Cardiac muscle cell (in vitro differentiated cells and primary cell): ENCODE results near the gene SPTLC3. TPM values are rescaled to one million over a fixed set of nuclear protein-coding genes. Genes with fewer than 3 reads are reported as not detected.

Source experiments
- DNase-seq, 2 donors: peaks; one replicate each; pipeline versions ENCODE4 v3.0.0 to v3.0.0-alpha.2; 2010 to 2017; ENCODE audit warnings: low read depth in 1 of 2, low spot score in 1 of 2
- H3K27ac ChIP-seq: fragments of 200-600 bp; sonication (generic); 2 replicates; pipeline ENCODE4 v1.5.1; 2016
- H3K27me3 ChIP-seq: fragments of 200-600 bp; sonication (generic); 2 replicates; pipeline ENCODE4 v1.6.0; 2016; ENCODE audit warnings: control low read depth
- H3K36me3 ChIP-seq: fragments of 200-600 bp; sonication (generic); 2 replicates; pipeline ENCODE4 v1.5.1; 2016; ENCODE audit warnings: control low read depth
- H3K4me1 ChIP-seq: fragments of 200-600 bp; sonication (generic); 2 replicates; pipeline ENCODE4 v1.8.1; 2017; ENCODE audit warnings: low read depth, mild to moderate bottlenecking, mixed run types
- H3K4me3 ChIP-seq: fragments of 200-600 bp; sonication (generic); 2 replicates; pipeline ENCODE4 v1.5.1; 2016; ENCODE audit warnings: mild to moderate bottlenecking
- H3K9me3 ChIP-seq: fragments of 200-600 bp; sonication (generic); 2 replicates; pipeline ENCODE4 v1.5.1; 2017; ENCODE audit warnings: low read depth, mild to moderate bottlenecking, control low read depth
- polyA plus RNA-seq: library from polyadenylated mRNA; unstranded; fragments of >200 nt; fragmentation: Nextera tagmentation; extraction: Ambion mirVana; gene quantifications from 2 replicates; pipeline ENCODE4 v1.2.1, GENCODE V29; 2016
- total RNA-seq: library from RNA; depleted of rRNA; stranded (reverse); fragments of >200 nt; gene quantifications from 2 replicates; pipeline ENCODE4 v1.2.3, GENCODE V29; 2016
- TF ChIP-seq, protein P1 (sequence below): IDR thresholded peaks from 2 replicates; pipeline ENCODE4 v1.5.1; 2012; ENCODE audit warnings: low read depth, mild to moderate bottlenecking, low read length

SPTLC3 gene
- total and polyA plus RNA-seq, 2 experiments from 2014 or later: 2.2 to 6.2 TPM

DNA sequence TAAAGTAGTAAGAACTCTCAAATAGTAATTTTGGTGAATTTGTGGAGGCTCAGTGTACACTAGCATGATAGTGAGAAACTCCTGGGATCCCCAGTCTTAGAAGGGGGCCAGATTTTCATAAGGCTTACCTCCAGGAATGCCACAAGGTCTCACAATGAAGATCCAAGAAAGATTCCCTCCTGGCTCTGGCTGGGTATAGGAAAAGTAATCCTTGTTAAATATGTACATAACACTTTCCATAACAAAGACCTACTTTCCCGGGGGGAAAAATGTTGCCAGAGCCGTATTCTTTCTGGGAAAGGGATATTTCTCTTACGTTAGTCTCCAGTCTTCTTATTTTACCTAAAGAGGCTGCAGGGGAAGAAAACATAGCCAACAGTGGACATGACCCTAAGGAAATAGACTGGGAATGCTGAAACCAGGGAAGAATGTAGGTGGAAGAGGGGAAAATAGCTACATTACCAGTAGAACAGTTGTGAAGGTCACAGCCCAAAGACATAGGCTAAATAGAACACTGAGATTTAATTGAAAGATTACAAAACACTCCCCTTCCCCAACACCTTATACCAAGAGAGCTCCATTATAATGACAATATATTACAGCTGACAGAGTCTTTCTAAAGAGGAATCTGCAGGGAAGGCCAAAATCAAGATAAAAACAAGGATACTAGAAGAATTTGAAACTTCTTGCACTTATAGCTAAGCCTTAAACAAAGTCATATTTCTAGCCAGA is 177.4 kb downstream of the SPTLC3 start:
- TF ChIP-seq, protein P1, sequence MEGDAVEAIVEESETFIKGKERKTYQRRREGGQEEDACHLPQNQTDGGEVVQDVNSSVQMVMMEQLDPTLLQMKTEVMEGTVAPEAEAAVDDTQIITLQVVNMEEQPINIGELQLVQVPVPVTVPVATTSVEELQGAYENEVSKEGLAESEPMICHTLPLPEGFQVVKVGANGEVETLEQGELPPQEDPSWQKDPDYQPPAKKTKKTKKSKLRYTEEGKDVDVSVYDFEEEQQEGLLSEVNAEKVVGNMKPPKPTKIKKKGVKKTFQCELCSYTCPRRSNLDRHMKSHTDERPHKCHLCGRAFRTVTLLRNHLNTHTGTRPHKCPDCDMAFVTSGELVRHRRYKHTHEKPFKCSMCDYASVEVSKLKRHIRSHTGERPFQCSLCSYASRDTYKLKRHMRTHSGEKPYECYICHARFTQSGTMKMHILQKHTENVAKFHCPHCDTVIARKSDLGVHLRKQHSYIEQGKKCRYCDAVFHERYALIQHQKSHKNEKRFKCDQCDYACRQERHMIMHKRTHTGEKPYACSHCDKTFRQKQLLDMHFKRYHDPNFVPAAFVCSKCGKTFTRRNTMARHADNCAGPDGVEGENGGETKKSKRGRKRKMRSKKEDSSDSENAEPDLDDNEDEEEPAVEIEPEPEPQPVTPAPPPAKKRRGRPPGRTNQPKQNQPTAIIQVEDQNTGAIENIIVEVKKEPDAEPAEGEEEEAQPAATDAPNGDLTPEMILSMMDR: no peak
- DNase-seq: no peak
- H3K4me3 ChIP-seq: no peak overlapping the region
- no peaks in the 10 kb centered on the region for H3K9me3 ChIP-seq
- H3K4me1 ChIP-seq: no peaks in the 10 kb centered on the region
- H3K36me3 ChIP-seq: no peaks in the 10 kb centered on the region
- H3K27ac ChIP-seq: no peak overlapping the region
- no peaks in the 10 kb centered on the region for H3K27me3 ChIP-seq

DNA sequence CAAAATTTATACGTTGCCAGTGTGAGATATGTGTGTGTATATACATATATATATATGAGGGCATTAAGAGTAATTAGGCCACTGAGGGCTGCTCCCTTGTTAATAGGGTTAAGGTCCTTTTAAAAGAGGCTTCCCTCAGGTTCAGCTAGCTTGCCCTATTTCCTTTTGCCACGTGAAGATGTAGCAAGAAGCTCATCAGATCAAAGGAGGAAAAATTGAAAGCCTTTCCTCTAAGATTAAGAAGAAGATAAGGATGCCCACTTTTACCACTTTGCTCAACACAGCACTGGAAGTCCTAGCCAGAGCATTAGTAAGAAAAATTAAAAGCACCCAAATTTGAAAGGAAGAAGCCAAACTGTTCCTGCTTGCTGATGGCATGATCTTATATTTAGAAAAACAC is 179.1 kb downstream of the SPTLC3 start:
- Histone ChIP-seq H3K27ac (no peak overlapping the region), H3K36me3 (no peaks in the 10 kb centered on the region), H3K27me3 (no peaks in the 10 kb centered on the region), H3K4me1 (no peaks in the 10 kb centered on the region), H3K9me3 (no peaks in the 10 kb centered on the region), H3K4me3 (no peak overlapping the region)
- DNase-seq: no peak
- TF ChIP-seq, protein P1: no peak

DNA sequence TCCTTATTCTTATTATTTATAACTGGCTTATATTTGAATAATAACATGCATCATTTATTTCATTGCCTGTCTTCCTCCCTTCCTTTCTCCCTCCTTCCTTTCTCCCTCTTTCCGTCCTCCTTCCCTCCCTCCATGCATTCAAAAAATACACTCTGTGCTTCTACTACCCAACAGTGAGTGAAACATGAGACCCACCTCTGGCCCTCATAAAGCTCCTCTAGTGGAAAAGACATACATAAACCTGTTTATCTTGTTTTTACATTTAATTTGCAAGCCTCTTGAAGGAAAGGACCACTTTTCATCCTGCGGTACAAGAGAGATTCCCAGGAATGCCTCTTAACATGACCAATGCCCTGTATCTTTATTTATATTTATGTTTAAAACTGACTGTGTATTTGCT is 190.5 kb downstream of the SPTLC3 start:
- DNase-seq: no peak
- no peaks in the 10 kb centered on the region for H3K9me3 ChIP-seq
- TF ChIP-seq, protein P1: no peak
- H3K27ac ChIP-seq: no peak overlapping the region
- no peaks in the 10 kb centered on the region for H3K4me1 ChIP-seq
- H3K4me3 ChIP-seq: no peak overlapping the region
- H3K36me3 ChIP-seq: no peaks in the 10 kb centered on the region
- H3K27me3 ChIP-seq: no peaks in the 10 kb centered on the region

- H3K4me1 ChIP-seq: no peaks in the 10 kb centered on the region
- no peak for DNase-seq
- TF ChIP-seq, protein P1: no peak
- no peaks in the 10 kb centered on the region for H3K36me3 ChIP-seq
- no peaks in the 10 kb centered on the region for H3K9me3 ChIP-seq
- H3K27me3 ChIP-seq: no peaks in the 10 kb centered on the region
- H3K27ac ChIP-seq: no peak overlapping the region
- no peak overlapping the region for H3K4me3 ChIP-seq
These were observed 192.2 kb downstream of the SPTLC3 start for GRCh38 chr20:13200767-13201500.

DNA sequence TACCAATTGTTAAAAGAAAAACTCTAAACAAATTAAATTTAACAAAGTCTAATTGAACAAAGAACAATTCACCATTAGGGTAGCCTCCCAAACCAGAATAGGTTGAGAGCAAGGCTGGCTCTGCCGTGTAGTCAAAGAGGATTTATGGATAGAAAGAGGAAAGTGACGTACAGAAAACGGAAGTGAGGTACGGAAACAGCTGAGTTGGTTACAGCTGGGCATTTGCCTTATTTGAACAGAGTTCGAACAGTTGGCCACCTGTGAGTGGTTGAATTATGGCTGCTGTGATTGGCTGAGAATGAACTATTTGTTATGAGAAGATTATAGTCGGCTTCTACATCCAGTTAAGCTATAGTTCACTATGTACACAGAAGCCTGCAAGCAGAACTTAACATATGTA is 193.8 kb downstream of the SPTLC3 start:
- no peak for DNase-seq
- no peak overlapping the region for H3K27ac ChIP-seq
- H3K36me3 ChIP-seq: no peaks in the 10 kb centered on the region
- TF ChIP-seq, protein P1: no peak
- no peaks in the 10 kb centered on the region for H3K4me1 ChIP-seq
- no peaks in the 10 kb centered on the region for H3K9me3 ChIP-seq
- H3K4me3 ChIP-seq: no peak overlapping the region
- no peaks in the 10 kb centered on the region for H3K27me3 ChIP-seq
